Hepatocyte (in vitro differentiated cells): ENCODE measurements around the gene TP53RK. TPM values are rescaled to one million over a fixed set of nuclear protein-coding genes. Genes with fewer than 3 reads are reported as not detected.

Experiments used
- DNase-seq: peaks from one replicate; pipeline ENCODE4 v3.0.0-alpha.2; 2016; ENCODE audit warnings: low spot score
- H2AFZ ChIP-seq: fragments of 200-600 bp; sonication (generic); 2 replicates; pipeline ENCODE4 v1.6.0; 2016; ENCODE audit warnings: antibody characterized with exemption, mild to moderate bottlenecking
- H3K27ac ChIP-seq: fragments of 200-600 bp; sonication (generic); 2 replicates; pipeline ENCODE4 v1.5.1; 2016; ENCODE audit warnings: mild to moderate bottlenecking
- H3K27me3 ChIP-seq: fragments of 200-600 bp; sonication (generic); 2 replicates; pipeline ENCODE4 v1.6.1; 2016
- H3K36me3 ChIP-seq: fragments of 200-600 bp; sonication (generic); replicated peaks from 2 replicates; pipeline ENCODE4 v1.5.1; 2016; ENCODE audit warnings: low read depth; ENCODE audit not compliant: insufficient read depth
- H3K4me1 ChIP-seq: fragments of 200-600 bp; sonication (generic); 2 replicates; pipeline ENCODE4 v1.5.1; 2016; ENCODE audit warnings: mild to moderate bottlenecking, moderate library complexity; ENCODE audit not compliant: insufficient read depth
- H3K4me2 ChIP-seq: fragments of 200-600 bp; sonication (generic); 2 replicates; pipeline ENCODE4 v1.6.0; 2016
- H3K4me3 ChIP-seq: fragments of 200-600 bp; sonication (generic); 2 replicates; pipeline ENCODE4 v1.5.1; 2016; ENCODE audit warnings: mild to moderate bottlenecking
- H3K79me2 ChIP-seq: fragments of 200-600 bp; sonication (generic); 2 replicates; pipeline ENCODE4 v1.6.0; 2017; ENCODE audit warnings: mild to moderate bottlenecking
- H3K9me2 ChIP-seq: fragments of 200-600 bp; sonication (generic); replicated peaks from 2 replicates; pipeline ENCODE4 v1.6.0; 2017; ENCODE audit warnings: mild to moderate bottlenecking; ENCODE audit not compliant: insufficient read depth
- H3K9me3 ChIP-seq: fragments of 200-600 bp; sonication (generic); 2 replicates; pipeline ENCODE4 v1.5.1; 2016; ENCODE audit warnings: low read depth, mild to moderate bottlenecking
- H4K20me1 ChIP-seq: fragments of 200-600 bp; sonication (generic); 2 replicates; pipeline ENCODE4 v1.6.0; 2016; ENCODE audit warnings: mild to moderate bottlenecking; ENCODE audit not compliant: insufficient read depth, poor library complexity, severe bottlenecking
- EZH2 ChIP-seq: fragments of 200-600 bp; sonication (generic); IDR thresholded peaks from 2 replicates; pipeline ENCODE4 v1.6.1; 2016; ENCODE audit warnings: antibody characterized with exemption, mild to moderate bottlenecking, borderline replicate concordance
- EZH2phosphoT487 ChIP-seq: fragments of 200-600 bp; sonication (generic); IDR thresholded peaks from one replicate; pipeline ENCODE4 v1.6.1; 2018; ENCODE audit warnings: antibody characterized with exemption, mild to moderate bottlenecking, low read depth, moderate library complexity; ENCODE audit not compliant: unreplicated experiment, severe bottlenecking
- WGBS: methylation state at CpG from one replicate; pipeline ENCODE4 v1.1.6; 2016; ENCODE audit warnings: low lambda C conversion rate; ENCODE audit errors: missing lambda C conversion rate; 5-methylcytosine and 5-hydroxymethylcytosine counted together
- polyA plus RNA-seq: library from polyadenylated mRNA; unstranded; fragments of >200 nt; fragmentation: Nextera tagmentation; extraction: Ambion mirVana; gene quantifications from 2 replicates; pipeline ENCODE4 v1.2.1, GENCODE V29; 2016
- total RNA-seq: library from RNA; depleted of rRNA; stranded (reverse); fragments of >200 nt; gene quantifications from 2 replicates; pipeline ENCODE4 v1.2.3, GENCODE V29; 2014
- TF ChIP-seq, protein P1 (sequence below): fragments of 200-600 bp; sonication (generic); IDR thresholded peaks from 2 replicates; pipeline ENCODE4 v1.5.1; 2016; ENCODE audit warnings: antibody characterized with exemption, mild to moderate bottlenecking; ENCODE audit not compliant: poor library complexity

The TP53RK gene
- total and polyA plus RNA-seq, 2 experiments from 2014 or later, result 19.6 to 19.8 TPM

- DNase-seq, result peak; percentile 70
- no peaks in the 10 kb centered on the region for H3K9me3 ChIP-seq
- no peaks in the 10 kb centered on the region for H3K9me2 ChIP-seq
- H3K27me3 ChIP-seq, result no peaks in the 10 kb centered on the region
- no peak overlapping the region for H3K4me2 ChIP-seq
- peaks cover 10% of the 10 kb centered on the region for H3K4me1 ChIP-seq
- H3K79me2 ChIP-seq, result peaks cover 38% of the 10 kb centered on the region
- no peak overlapping the region for H3K4me3 ChIP-seq
- no peaks in the 10 kb centered on the region for H4K20me1 ChIP-seq
- no peaks in the 10 kb centered on the region for H3K36me3 ChIP-seq
- TF ChIP-seq EZH2phosphoT487 (no peak), EZH2 (no peak)
- TF ChIP-seq, protein P1, sequence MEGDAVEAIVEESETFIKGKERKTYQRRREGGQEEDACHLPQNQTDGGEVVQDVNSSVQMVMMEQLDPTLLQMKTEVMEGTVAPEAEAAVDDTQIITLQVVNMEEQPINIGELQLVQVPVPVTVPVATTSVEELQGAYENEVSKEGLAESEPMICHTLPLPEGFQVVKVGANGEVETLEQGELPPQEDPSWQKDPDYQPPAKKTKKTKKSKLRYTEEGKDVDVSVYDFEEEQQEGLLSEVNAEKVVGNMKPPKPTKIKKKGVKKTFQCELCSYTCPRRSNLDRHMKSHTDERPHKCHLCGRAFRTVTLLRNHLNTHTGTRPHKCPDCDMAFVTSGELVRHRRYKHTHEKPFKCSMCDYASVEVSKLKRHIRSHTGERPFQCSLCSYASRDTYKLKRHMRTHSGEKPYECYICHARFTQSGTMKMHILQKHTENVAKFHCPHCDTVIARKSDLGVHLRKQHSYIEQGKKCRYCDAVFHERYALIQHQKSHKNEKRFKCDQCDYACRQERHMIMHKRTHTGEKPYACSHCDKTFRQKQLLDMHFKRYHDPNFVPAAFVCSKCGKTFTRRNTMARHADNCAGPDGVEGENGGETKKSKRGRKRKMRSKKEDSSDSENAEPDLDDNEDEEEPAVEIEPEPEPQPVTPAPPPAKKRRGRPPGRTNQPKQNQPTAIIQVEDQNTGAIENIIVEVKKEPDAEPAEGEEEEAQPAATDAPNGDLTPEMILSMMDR, result no peak
- H3K27ac ChIP-seq, result no peak overlapping the region
- no peak overlapping the region for H2AFZ ChIP-seq
- 21% methylated on average over 4 of the region's 4 CpGs for WGBS
Measured at GRCh38 chr20:46715292-46715756, 26.1 kb upstream of the TP53RK start.

DNA sequence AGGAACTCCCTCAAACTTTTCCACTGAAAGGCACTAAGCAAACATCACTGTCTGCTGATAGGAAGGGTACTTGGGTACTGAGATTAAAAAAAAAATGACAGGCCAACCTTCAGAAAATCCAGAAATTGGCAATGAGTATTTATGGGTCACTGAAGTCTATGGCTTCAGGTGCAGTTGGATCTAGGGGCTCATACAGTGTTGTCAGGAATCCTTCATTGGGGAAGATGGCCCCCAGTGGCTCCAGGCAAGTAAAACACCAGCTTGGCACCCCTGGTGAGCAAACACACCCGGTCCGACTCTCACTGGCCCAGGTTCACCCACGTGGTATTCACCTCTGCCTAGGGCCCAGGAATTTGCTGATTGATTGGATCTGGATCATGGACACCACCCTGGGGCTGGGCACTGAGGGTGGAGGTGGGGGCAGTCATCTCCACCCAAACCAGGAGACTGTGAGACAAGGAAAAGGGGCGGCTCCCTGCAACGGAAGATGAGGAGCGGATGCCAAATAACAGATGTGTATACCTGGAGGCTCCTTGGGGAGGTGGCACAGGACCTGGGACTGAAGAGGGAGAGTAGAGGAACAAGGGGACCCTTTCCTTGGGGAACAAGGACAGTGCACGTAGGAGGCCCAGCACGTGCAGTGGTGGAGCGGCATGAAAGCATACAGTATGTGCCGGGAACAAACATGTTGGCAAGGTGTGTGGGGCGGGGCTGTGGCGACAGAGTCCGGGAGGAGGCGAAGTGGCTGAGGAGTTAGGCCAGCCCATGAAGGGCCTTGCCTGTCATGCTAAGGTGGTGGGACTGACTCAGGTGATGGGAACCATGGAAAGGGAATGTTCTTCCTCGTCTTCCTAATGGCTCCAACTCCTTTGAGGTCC is 25.0 kb upstream of the TP53RK start:
- no peaks in the 10 kb centered on the region for H4K20me1 ChIP-seq
- no peak for DNase-seq
- WGBS, result 96% methylated on average over 15 of the region's 15 CpGs
- no peak overlapping the region for H3K4me3 ChIP-seq
- H3K27me3 ChIP-seq, result no peaks in the 10 kb centered on the region
- H3K79me2 ChIP-seq, result peaks cover 44% of the 10 kb centered on the region
- H3K9me2 ChIP-seq, result no peaks in the 10 kb centered on the region
- no peaks in the 10 kb centered on the region for H3K36me3 ChIP-seq
- H3K27ac ChIP-seq, result no peak overlapping the region
- H3K9me3 ChIP-seq, result no peaks in the 10 kb centered on the region
- no peak for TF ChIP-seq EZH2phosphoT487
- TF ChIP-seq, protein P1, result no peak
- no peak for TF ChIP-seq EZH2
- no peak overlapping the region for H2AFZ ChIP-seq
- no peak overlapping the region for H3K4me2 ChIP-seq
- H3K4me1 ChIP-seq, result peaks cover 15% of the 10 kb centered on the region

- WGBS, result 72% methylated on average over 5 of the region's 5 CpGs
- no peak overlapping the region for H2AFZ ChIP-seq
- H3K27ac ChIP-seq, result no peak overlapping the region
- H3K79me2 ChIP-seq, result peaks cover 42% of the 10 kb centered on the region
- no peak overlapping the region for H3K4me2 ChIP-seq
- H3K9me2 ChIP-seq, result no peaks in the 10 kb centered on the region
- no peaks in the 10 kb centered on the region for H4K20me1 ChIP-seq
- no peaks in the 10 kb centered on the region for H3K27me3 ChIP-seq
- DNase-seq, result no peak
- H3K4me1 ChIP-seq, result peaks cover 26% of the 10 kb centered on the region
- H3K9me3 ChIP-seq, result no peaks in the 10 kb centered on the region
- TF ChIP-seq, protein P1, result no peak
- TF ChIP-seq EZH2phosphoT487, result no peak
- TF ChIP-seq EZH2, result no peak
- H3K4me3 ChIP-seq, result no peak overlapping the region
- no peaks in the 10 kb centered on the region for H3K36me3 ChIP-seq
Measured at GRCh38 chr20:46712056-46712636, 22.9 kb upstream of the TP53RK start.
